Measurements from ENCODE around the gene SCN5A. TPM values are rescaled to one million over a fixed set of nuclear protein-coding genes. Genes with fewer than 3 reads are reported as not detected.

Gene SCN5A
- polyA plus RNA-seq, 1 donor, result 3.5 TPM

GRCh38 chr3:38524141-38524739 lies 125.2 kb downstream of the SCN5A start:
- Histone ChIP-seq H3K27me3 (ENCODE audit: control insufficient read depth, insufficient read depth, low read length) (no peaks in the 10 kb centered on the region), H3K4me1 (ENCODE audit: control insufficient read depth, insufficient read depth, low read length) (no peaks in the 10 kb centered on the region), H3K9me3 (ENCODE audit: control insufficient read depth, low read depth, low read length) (no peaks in the 10 kb centered on the region), H3K27ac (ENCODE audit: low read length) (no peak overlapping the region), H3K36me3 (ENCODE audit: control insufficient read depth, insufficient read depth, low read length) (peaks cover 30% of the 10 kb centered on the region), H3K4me3 (ENCODE audit: low read length) (no peak overlapping the region)
- WGBS (ENCODE audit: insufficient coverage, low lambda C conversion rate), result 86% methylated on average over 1 of the region's 5 CpGs
- DNase-seq, result no peak

GRCh38 chr3:38522002-38522401 lies 127.5 kb downstream of the SCN5A start:
- Histone ChIP-seq H3K36me3 (ENCODE audit: control insufficient read depth, insufficient read depth, low read length) (peaks cover 27% of the 10 kb centered on the region), H3K9me3 (ENCODE audit: control insufficient read depth, low read depth, low read length) (no peaks in the 10 kb centered on the region), H3K4me1 (ENCODE audit: control insufficient read depth, insufficient read depth, low read length) (no peaks in the 10 kb centered on the region), H3K27me3 (ENCODE audit: control insufficient read depth, insufficient read depth, low read length) (no peaks in the 10 kb centered on the region), H3K4me3 (ENCODE audit: low read length) (no peak overlapping the region), H3K27ac (ENCODE audit: low read length) (no peak overlapping the region)
- 100% methylated on average over 1 of the region's 6 CpGs for WGBS (ENCODE audit: insufficient coverage, low lambda C conversion rate)
- DNase-seq, result no peak

GRCh38 chr3:38521391-38521987 lies 128.0 kb downstream of the SCN5A start:
- Histone ChIP-seq H3K4me3 (ENCODE audit: low read length) (no peak overlapping the region), H3K36me3 (ENCODE audit: control insufficient read depth, insufficient read depth, low read length) (peaks cover 25% of the 10 kb centered on the region), H3K4me1 (ENCODE audit: control insufficient read depth, insufficient read depth, low read length) (no peaks in the 10 kb centered on the region), H3K27me3 (ENCODE audit: control insufficient read depth, insufficient read depth, low read length) (no peaks in the 10 kb centered on the region), H3K9me3 (ENCODE audit: control insufficient read depth, low read depth, low read length) (no peaks in the 10 kb centered on the region), H3K27ac (ENCODE audit: low read length) (no peak overlapping the region)
- WGBS (ENCODE audit: insufficient coverage, low lambda C conversion rate), result no CpG with 5 or more reads among the region's 5 CpGs
- peak; percentile 44 to 48 for DNase-seq

GRCh38 chr3:38519651-38520050 lies 129.8 kb downstream of the SCN5A start:
- H3K36me3 ChIP-seq (ENCODE audit: control insufficient read depth, insufficient read depth, low read length), result peaks cover 16% of the 10 kb centered on the region
- DNase-seq, result no peak
- 53% methylated on average over 3 of the region's 5 CpGs for WGBS (ENCODE audit: insufficient coverage, low lambda C conversion rate)
- H3K4me3 ChIP-seq (ENCODE audit: low read length), result no peak overlapping the region
- no peak overlapping the region for H3K27ac ChIP-seq (ENCODE audit: low read length)
- no peaks in the 10 kb centered on the region for H3K9me3 ChIP-seq (ENCODE audit: control insufficient read depth, low read depth, low read length)
- no peaks in the 10 kb centered on the region for H3K27me3 ChIP-seq (ENCODE audit: control insufficient read depth, insufficient read depth, low read length)
- H3K4me1 ChIP-seq (ENCODE audit: control insufficient read depth, insufficient read depth, low read length), result no peaks in the 10 kb centered on the region

GRCh38 chr3:38519000-38519399 lies 130.5 kb downstream of the SCN5A start:
- no peak for DNase-seq
- Histone ChIP-seq H3K36me3 (ENCODE audit: control insufficient read depth, insufficient read depth, low read length) (peaks cover 10% of the 10 kb centered on the region), H3K27me3 (ENCODE audit: control insufficient read depth, insufficient read depth, low read length) (no peaks in the 10 kb centered on the region), H3K4me3 (ENCODE audit: low read length) (no peak overlapping the region), H3K4me1 (ENCODE audit: control insufficient read depth, insufficient read depth, low read length) (no peaks in the 10 kb centered on the region), H3K27ac (ENCODE audit: low read length) (no peak overlapping the region), H3K9me3 (ENCODE audit: control insufficient read depth, low read depth, low read length) (no peaks in the 10 kb centered on the region)
- 50% methylated on average over 1 of the region's 1 CpG for WGBS (ENCODE audit: insufficient coverage, low lambda C conversion rate)

GRCh38 chr3:38516669-38517068 lies 132.8 kb downstream of the SCN5A start:
- H3K36me3 ChIP-seq (ENCODE audit: control insufficient read depth, insufficient read depth, low read length), result peaks cover 7% of the 10 kb centered on the region
- no CpG with 5 or more reads among the region's 1 CpG for WGBS (ENCODE audit: insufficient coverage, low lambda C conversion rate)
- DNase-seq, result no peak
- no peaks in the 10 kb centered on the region for H3K27me3 ChIP-seq (ENCODE audit: control insufficient read depth, insufficient read depth, low read length)
- H3K4me3 ChIP-seq (ENCODE audit: low read length), result no peak overlapping the region
- no peaks in the 10 kb centered on the region for H3K9me3 ChIP-seq (ENCODE audit: control insufficient read depth, low read depth, low read length)
- H3K27ac ChIP-seq (ENCODE audit: low read length), result no peak overlapping the region
- no peaks in the 10 kb centered on the region for H3K4me1 ChIP-seq (ENCODE audit: control insufficient read depth, insufficient read depth, low read length)

- no peak for DNase-seq
These were observed 134.1 kb downstream of the SCN5A start for GRCh38 chr3:38515367-38515766.

GRCh38 chr3:38511546-38511945 lies 137.9 kb downstream of the SCN5A start:
- no peak for DNase-seq
- Histone ChIP-seq H3K36me3 (ENCODE audit: control insufficient read depth, insufficient read depth, low read length) (peaks cover 18% of the 10 kb centered on the region), H3K4me3 (ENCODE audit: low read length) (no peak overlapping the region), H3K9me3 (ENCODE audit: control insufficient read depth, low read depth, low read length) (no peaks in the 10 kb centered on the region), H3K27ac (ENCODE audit: low read length) (no peak overlapping the region), H3K27me3 (ENCODE audit: control insufficient read depth, insufficient read depth, low read length) (no peaks in the 10 kb centered on the region), H3K4me1 (ENCODE audit: control insufficient read depth, insufficient read depth, low read length) (no peaks in the 10 kb centered on the region)
- WGBS (ENCODE audit: insufficient coverage, low lambda C conversion rate), result no CpG with 5 or more reads among the region's 3 CpGs

More at GRCh38 chr3:38515367-38515766, 134.1 kb downstream of the SCN5A start:
- Histone ChIP-seq H3K27me3 (ENCODE audit: control insufficient read depth, insufficient read depth, low read length) (no peaks in the 10 kb centered on the region), H3K4me3 (ENCODE audit: low read length) (no peak overlapping the region), H3K27ac (ENCODE audit: low read length) (no peak overlapping the region), H3K36me3 (ENCODE audit: control insufficient read depth, insufficient read depth, low read length) (peaks cover 7% of the 10 kb centered on the region), H3K4me1 (ENCODE audit: control insufficient read depth, insufficient read depth, low read length) (no peaks in the 10 kb centered on the region), H3K9me3 (ENCODE audit: control insufficient read depth, low read depth, low read length) (no peaks in the 10 kb centered on the region)
- no CpG with 5 or more reads among the region's 7 CpGs for WGBS (ENCODE audit: insufficient coverage, low lambda C conversion rate)

- Histone ChIP-seq H3K36me3 (ENCODE audit: control insufficient read depth, insufficient read depth, low read length) (peaks cover 18% of the 10 kb centered on the region), H3K27ac (ENCODE audit: low read length) (no peak overlapping the region), H3K4me1 (ENCODE audit: control insufficient read depth, insufficient read depth, low read length) (no peaks in the 10 kb centered on the region), H3K27me3 (ENCODE audit: control insufficient read depth, insufficient read depth, low read length) (no peaks in the 10 kb centered on the region), H3K9me3 (ENCODE audit: control insufficient read depth, low read depth, low read length) (no peaks in the 10 kb centered on the region), H3K4me3 (ENCODE audit: low read length) (no peak overlapping the region)
- no peak for DNase-seq
These were observed 138.9 kb downstream of the SCN5A start for GRCh38 chr3:38510631-38511030.

GRCh38 chr3:38509732-38510131 lies 139.8 kb downstream of the SCN5A start:
- no peak overlapping the region for H3K27ac ChIP-seq (ENCODE audit: low read length)
- no peak for DNase-seq
- H3K9me3 ChIP-seq (ENCODE audit: control insufficient read depth, low read depth, low read length), result no peaks in the 10 kb centered on the region
- WGBS (ENCODE audit: insufficient coverage, low lambda C conversion rate), result 100% methylated on average over 1 of the region's 2 CpGs
- H3K4me3 ChIP-seq (ENCODE audit: low read length), result no peak overlapping the region
- H3K27me3 ChIP-seq (ENCODE audit: control insufficient read depth, insufficient read depth, low read length), result no peaks in the 10 kb centered on the region
- peaks cover 20% of the 10 kb centered on the region for H3K36me3 ChIP-seq (ENCODE audit: control insufficient read depth, insufficient read depth, low read length)
- no peaks in the 10 kb centered on the region for H3K4me1 ChIP-seq (ENCODE audit: control insufficient read depth, insufficient read depth, low read length)

GRCh38 chr3:38507120-38507519 lies 142.4 kb downstream of the SCN5A start:
- WGBS (ENCODE audit: insufficient coverage, low lambda C conversion rate), result 80% methylated on average over 1 of the region's 2 CpGs
- no peaks in the 10 kb centered on the region for H3K4me1 ChIP-seq (ENCODE audit: control insufficient read depth, insufficient read depth, low read length)
- no peak overlapping the region for H3K4me3 ChIP-seq (ENCODE audit: low read length)
- peaks cover 22% of the 10 kb centered on the region for H3K36me3 ChIP-seq (ENCODE audit: control insufficient read depth, insufficient read depth, low read length)
- no peak for DNase-seq
- no peak overlapping the region for H3K27ac ChIP-seq (ENCODE audit: low read length)
- H3K27me3 ChIP-seq (ENCODE audit: control insufficient read depth, insufficient read depth, low read length), result no peaks in the 10 kb centered on the region
- H3K9me3 ChIP-seq (ENCODE audit: control insufficient read depth, low read depth, low read length), result no peaks in the 10 kb centered on the region

All from large intestine (tissue), 3 donors.